Limb (tissue), 2 donors: Measurements from ENCODE around the gene PTPN13.
"Not testable (repeated sequence)": the region's sequence is repeated elsewhere in the genome, so short reads cannot be mapped to it uniquely, and the experiment has no call there.

Source experiments
- DNase-seq, 2 donors: peaks; one replicate each; pipeline ENCODE4 v3.0.0-alpha.2; 2016; ENCODE audit errors: extremely low spot score in 2 of 2

PTPN13 gene

GRCh38 chr4:86718152-86718551, 124.0 kb downstream of the PTPN13 start:
- DNase-seq: no peak

- DNase-seq: not testable (repeated sequence)
Observed at GRCh38 chr4:86719149-86719548, 125.0 kb downstream of the PTPN13 start.

- no peak for DNase-seq
Observed at GRCh38 chr4:86720508-86721068, 126.5 kb downstream of the PTPN13 start.

DNA sequence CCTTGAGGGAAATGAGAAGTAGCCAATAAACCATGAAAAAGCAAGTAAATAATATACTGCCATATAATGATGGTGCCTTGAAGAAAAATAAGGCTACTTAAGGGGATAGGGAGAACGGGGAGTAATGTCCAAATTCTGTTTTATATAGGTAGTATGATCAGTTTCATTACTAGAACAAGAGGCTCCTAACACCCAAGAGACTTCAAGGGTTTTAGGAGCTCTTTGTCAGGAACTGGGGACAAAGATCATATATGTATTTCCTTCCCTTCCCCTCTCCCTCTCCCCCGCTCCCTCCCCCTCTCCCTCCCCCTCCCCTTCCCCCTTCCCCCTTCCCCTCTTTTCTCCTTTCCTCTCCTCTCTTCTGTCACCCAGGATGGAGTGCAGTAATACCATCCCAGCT, 127.3 kb downstream of the PTPN13 start:
- no peak for DNase-seq

DNA sequence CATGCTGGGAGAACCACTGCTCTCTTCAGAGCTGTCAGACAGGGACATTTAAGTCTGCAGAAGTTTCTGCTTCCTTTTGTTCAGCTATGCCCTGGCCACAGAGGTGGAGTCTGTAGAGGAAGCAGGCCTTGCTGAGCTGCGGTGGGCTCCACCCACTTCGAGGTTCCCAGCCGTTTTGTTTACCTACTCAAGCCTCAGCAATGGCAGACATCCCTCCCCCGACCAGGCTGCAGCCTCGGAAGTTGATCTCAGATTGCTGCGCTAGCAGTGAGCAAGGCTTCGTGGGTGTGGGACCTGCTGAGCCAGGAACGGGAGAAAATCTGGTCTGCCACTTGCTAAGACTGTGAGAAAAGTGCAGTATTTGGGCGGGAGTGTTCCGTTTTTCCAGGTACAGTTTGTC, 136.2 kb downstream of the PTPN13 start:
- no peak for DNase-seq

DNA sequence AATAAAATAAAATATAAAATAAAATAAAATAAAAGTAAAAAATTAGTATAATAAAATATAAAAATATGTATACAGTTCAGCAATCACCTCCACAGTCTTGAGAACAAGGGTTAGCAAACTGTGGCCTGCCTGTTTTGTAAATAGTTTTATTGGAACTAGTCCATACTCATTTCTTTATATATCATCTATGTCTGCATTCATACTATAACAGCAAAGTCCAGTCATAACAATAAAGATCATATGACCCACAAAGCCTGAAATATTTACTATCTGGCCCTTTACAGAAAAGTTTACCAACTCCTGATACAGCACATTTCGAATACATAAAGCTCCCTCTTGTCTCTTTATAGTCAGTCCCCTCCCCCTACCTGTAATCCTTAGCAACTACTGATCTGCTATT, 143.1 kb downstream of the PTPN13 start:
- no peak for DNase-seq

- no peak for DNase-seq
Observed at GRCh38 chr4:86741846-86742245, 147.7 kb downstream of the PTPN13 start.

DNA sequence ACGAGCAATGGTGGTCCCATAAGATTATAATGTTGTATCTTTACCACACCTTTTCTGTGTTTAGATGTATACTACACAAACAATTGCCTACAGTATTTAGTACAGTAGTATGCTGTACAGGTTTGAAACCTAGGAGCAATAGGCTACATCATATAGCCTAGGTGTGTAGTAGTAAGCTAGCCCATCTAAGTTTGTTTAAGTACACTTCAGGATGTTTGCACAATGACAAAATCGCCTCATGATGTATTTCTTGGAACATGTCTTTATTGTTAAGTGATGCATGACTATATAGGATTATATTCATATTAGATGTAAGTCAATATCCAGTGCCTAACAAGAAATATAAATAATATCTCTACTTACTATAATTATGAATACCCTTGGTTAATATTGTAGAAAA, 150.5 kb downstream of the PTPN13 start:
- DNase-seq: no peak

DNA sequence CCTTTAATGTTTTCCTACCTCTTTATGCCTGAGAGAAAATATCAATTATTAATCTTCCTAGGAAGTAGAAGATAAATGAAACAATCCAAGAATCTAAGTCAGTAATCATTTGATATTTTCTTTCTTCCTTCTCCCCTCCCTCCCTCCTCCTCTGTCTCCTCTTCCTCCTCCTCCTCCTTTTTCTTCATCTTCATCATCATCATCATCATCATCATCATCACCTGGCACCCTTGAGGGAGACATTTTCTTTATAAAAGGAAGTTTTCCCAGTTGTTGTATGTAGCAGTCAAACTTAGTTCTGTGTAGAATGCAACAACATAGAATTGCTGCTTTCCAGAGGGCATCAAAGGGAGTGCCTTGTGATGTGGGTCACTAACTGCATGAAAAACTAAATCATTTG, 155.0 kb downstream of the PTPN13 start:
- DNase-seq: no peak

- no peak for DNase-seq
Observed at GRCh38 chr4:86755388-86755787, 161.3 kb downstream of the PTPN13 start.

DNA sequence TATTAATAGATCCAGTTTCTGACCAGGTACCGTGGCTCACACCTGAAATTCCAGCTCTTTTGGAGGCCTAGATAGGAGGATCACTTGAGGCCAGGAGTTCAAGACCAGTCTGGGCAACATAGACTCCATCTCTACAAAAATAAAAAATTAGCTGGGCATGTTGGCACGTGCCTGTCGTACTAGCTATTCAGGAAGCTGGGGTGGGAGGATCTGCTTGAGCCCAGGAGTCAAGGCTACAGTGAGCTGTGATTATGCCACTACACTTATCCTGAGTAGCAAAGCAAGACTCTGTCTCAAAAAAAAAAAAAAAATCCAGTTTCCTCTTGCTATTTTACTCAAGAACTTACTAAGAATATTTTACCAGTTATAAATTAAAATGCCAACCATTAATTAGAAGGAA, 163.4 kb downstream of the PTPN13 start:
- no peak for DNase-seq

DNA sequence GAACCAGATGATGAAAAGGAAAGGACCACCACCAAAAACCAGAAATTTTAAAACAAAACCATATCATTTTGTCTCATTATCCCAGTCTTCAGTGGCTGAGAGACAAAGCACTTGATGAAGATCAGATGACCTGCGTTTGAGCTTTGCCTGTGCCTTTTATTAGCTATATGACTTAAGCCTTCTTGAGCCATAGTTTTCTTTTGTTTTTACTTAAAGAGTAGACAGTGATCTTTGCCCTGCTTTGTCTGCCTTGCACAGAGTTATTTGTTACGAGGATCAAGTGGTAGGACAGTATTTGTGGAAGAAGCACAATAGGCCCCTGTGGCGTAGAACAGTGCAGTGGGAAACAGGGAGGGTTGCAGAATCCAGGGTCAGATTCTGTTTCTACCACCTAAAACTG, 165.2 kb downstream of the PTPN13 start:
- no peak for DNase-seq

DNA sequence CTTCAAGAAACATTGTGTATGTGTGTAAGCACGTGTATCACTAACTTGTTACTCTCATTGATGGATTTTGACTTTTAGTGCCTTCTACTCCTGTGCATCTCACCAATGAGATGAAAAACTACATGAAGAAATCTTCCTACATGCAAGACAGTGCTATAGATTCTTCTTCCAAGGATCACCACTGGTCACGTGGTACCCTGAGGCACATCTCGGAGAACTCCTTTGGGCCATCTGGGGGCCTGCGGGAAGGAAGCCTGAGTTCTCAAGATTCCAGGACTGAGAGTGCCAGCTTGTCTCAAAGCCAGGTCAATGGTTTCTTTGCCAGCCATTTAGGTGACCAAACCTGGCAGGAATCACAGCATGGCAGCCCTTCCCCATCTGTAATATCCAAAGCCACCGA, 168.5 kb downstream of the PTPN13 start:
- DNase-seq: no peak

GRCh38 chr4:86769794-86770193, 175.7 kb downstream of the PTPN13 start:
- no peak for DNase-seq

DNA sequence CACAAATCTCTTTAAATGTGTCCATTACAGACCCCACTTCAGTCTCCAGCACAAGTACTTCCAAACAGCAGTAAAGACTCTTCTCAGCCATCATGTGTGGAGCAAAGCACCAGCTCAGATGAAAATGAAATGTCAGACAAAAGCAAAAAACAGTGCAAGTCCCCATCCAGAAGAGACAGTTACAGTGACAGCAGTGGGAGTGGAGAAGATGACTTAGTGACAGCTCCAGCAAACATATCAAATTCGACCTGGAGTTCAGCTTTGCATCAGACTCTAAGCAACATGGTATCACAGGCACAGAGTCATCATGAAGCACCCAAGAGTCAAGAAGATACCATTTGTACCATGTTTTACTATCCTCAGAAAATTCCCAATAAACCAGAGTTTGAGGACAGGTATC, 177.0 kb downstream of the PTPN13 start:
- no peak for DNase-seq

- DNase-seq: no peak
Observed at GRCh38 chr4:86775061-86775460, 180.9 kb downstream of the PTPN13 start.

DNA sequence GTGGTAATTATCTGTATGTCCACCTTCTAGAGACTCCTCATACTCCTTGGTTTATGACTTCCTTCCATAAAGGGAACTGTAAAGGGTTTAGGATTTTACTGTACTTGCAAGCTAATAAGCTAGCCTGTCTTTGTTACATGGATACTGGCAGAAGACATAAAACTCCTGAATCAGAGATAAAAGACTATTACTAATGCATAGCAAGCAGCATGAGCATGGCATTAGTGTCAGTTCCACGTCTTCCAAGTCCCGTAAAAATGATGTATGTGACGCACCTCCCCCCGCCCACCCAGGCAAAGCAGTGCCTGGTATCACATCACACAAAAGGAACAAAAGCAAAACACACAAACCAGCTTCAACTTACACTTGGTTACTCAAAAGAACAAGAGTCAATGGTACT, 184.1 kb downstream of the PTPN13 start:
- DNase-seq: no peak

- no peak for DNase-seq
Observed at GRCh38 chr4:86788826-86789225, 194.7 kb downstream of the PTPN13 start.

DNA sequence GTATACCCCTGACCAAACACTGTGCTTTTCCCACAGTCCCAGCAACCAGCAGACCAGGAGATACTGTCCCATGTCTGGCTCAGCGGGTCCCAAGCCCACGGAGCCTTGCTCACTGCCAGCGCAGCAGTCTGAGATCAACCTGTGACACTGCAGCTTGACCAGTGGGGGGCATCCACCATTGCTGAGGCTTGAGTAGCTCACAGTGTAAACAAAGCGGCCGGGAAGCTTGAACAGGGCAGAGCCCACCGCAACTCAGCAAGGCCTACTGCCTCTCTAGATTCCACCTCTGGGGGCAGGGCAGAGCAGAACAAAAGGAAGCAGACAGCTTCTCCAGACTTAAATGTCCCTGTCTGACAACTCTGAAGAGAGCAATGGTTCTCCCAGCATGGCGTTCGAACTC, 197.0 kb downstream of the PTPN13 start:
- no peak for DNase-seq

DNA sequence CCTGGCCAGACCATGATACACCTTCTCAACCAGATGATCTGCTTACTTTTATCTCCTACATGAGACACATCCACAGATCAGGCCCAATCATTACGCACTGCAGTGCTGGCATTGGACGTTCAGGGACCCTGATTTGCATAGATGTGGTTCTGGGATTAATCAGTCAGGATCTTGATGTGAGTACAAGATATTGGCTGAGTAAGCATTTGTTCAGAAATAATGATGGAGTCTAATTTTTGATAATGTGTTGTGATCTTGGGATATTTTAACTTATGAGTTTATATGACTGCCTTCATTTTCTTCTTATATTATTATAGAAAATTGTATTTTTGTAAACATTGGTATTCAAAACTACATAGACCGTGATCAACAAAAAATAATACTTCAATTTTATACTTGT, 215.7 kb downstream of the PTPN13 start:
- DNase-seq: no peak

DNA sequence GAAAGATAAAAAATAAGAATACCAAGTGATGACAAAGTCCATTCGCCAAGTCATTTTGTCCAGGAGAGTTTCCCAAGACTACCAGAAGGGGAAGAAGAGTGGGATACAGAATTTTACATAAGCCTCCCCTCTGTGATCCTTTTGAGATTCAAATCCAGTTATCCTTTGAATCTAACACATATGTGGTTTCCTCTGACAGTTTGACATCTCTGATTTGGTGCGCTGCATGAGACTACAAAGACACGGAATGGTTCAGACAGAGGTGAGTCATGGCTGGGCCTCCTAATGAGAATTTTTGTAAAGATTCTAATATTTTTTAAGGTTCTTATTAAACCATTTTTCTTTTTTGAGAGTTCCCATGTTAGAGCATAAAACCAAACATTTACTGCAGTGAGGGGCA, 216.7 kb downstream of the PTPN13 start:
- DNase-seq: no peak

DNA sequence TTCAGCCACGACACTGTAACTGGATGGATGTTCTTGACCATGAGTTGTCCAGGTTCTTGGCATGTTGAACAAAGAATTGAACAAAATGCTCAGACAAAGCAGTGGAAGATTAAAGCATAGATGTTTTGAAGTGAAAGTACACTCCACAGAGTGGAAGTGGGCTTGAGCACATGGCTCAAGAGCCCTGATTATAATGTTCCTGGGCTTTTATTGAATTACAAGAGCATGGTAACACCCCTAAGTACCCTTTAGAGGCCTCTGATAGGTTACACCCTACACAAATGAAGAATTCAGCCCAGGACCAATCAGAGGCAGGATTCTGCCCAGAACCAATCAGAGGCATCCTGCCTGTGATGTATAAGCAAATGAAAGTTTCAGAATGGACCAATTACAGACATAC, 221.5 kb downstream of the PTPN13 start:
- DNase-seq: no peak

DNA sequence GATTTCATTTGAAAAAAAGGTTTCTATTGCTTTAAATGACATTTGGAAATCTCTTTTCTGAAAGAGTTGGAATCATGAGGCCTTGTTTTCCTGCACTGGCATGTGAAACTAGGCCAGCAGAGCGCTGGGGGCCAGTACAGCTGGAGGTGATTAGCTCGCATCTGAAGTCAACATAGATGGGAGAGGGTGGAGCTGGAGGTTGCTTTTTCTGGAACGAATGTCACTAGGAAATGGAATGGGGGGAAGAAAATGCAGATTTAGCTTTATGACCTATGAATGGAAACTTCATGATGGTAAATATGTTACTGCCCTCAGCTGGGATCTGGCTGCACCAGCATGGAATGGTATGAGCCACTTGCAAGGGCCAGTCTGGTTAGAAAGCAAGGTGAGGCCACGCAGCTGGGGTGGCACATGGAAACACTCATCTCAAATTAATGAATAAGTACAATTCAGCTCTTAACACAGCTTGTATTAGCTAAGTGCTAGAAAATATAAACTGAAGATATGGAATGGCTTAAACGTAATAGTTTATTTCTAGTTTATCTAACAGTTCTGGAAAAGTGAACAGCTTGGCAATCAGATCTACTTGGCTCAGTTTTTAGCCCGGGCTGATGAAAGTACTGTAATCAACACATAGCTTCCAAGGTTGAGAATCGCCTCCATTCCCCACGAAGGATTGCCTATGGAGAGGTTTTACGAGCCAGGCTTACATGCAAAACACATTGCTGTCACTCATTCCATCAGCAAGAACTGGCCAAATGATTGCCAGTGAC, 222.6 kb downstream of the PTPN13 start:
- DNase-seq: peak; percentile 48 to 67

DNA sequence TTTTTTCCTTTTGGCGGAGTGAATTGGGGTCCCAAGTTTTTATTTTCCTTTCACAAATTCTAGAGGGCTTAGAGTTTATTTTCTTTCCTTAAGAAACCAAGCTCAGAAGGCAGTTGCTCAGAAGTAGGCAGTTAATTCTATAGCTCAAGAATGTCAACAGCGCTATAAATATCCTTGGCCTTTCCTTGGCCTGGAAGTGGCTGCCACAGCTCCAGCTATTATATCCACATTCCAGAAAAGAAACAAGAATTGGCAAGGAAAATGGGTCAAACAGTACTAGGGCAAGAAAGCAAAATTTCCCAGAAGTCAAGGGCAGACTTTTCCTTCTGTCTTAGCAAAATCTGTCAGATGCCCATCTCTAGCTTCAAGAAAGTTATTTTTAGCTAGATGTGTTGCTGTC, 224.1 kb downstream of the PTPN13 start:
- DNase-seq: peak in 1 of 2 donors; percentile 24
